ENCODE measurements around the gene RESF1. TPM values are rescaled to one million over a fixed set of nuclear protein-coding genes. Genes with fewer than 3 reads are reported as not detected.
A peak's percentile ranks its signal among the peaks of the same experiment; 100 is the strongest.

Gene RESF1
- total and polyA plus RNA-seq, 7 experiments from 2014 or later: 141 to 490 (median 168) TPM

- Mint-ChIP-seq H3K4me1 (peaks cover 56 to 78% (median 68%) of the 10 kb centered on the region in 7 donors), H3K27me3 (no peaks in the 10 kb centered on the region), H3K4me3 (peak overlapping the region; percentile 62 to 97 (median 94)), H3K9me3 (peaks cover 0 to 45% (median 7%) of the 10 kb centered on the region in 11 donors), H3K27ac (peak overlapping the region; percentile 44 to 98 (median 91)), H3K36me3 (peaks cover 13 to 88% (median 81%) of the 10 kb centered on the region in 5 donors)
- Histone ChIP-seq H3K36me3 (ENCODE audit: control insufficient read depth in 2 of 3, insufficient read depth in 3 of 3, low read length in 3 of 3) (peaks cover 10 to 62% (median 30%) of the 10 kb centered on the region in 3 experiments), H3K27ac (ENCODE audit: low read depth, low read length) (peak overlapping the region; percentile 47), H3K4me3 (ENCODE audit: low read length) (peak overlapping the region; percentile 91), H3K4me1 (ENCODE audit: control insufficient read depth in 2 of 2, insufficient read depth in 2 of 2, low read length in 2 of 2) (peaks cover 37 to 71% of the 10 kb centered on the region in 2 donors), H3K9me3 (ENCODE audit: control insufficient read depth in 2 of 3, low read length in 3 of 3) (peaks cover 0 to 3% (median 0%) of the 10 kb centered on the region in 3 experiments), H3K27me3 (ENCODE audit: control insufficient read depth in 2 of 2, insufficient read depth in 2 of 2, low read length in 2 of 2) (no peaks in the 10 kb centered on the region)
- intact Hi-C loops (cut with micrococcal nuclease): loop anchor here (5.0 to 10.0 kb wide), 3 partner anchors 98 to 637 kb away; partner anchors contain the start of gene SINHCAF (in 1 of the 2)
- DNase-seq (no peak), ATAC-seq (no peak)
- ChIA-PET CTCF (interaction anchor here (0.9 kb wide), 1 partner anchor 134 kb away, joined by 3 read pairs; no protein-coding TSS in a partner anchor), POLR2A (interaction anchor here (0.6 to 7.0 kb wide), 7 partner anchors 12 to 305 kb away, joined by 3 to 59 read pairs (median 5); partner anchors contain the start of genes AMN1 and ETFBKMT)
Measured at GRCh38 chr12:31964280-31964679, 5.1 kb downstream of the RESF1 start.

GRCh38 chr12:31965090-31965489 is 5.9 kb downstream of the RESF1 start:
- POLR2A ChIA-PET: interaction anchor here (0.6 to 7.0 kb wide), 7 partner anchors 11 to 306 kb away, joined by 3 to 59 read pairs (median 5); partner anchors contain the start of genes AMN1 and ETFBKMT
- H3K27me3 ChIP-seq (ENCODE audit: control insufficient read depth in 2 of 2, insufficient read depth in 2 of 2, low read length in 2 of 2): no peaks in the 10 kb centered on the region
- Mint-ChIP-seq H3K4me3 (peak overlapping the region; percentile 62 to 97 (median 94)), H3K9me3 (peaks cover 0 to 50% (median 7%) of the 10 kb centered on the region in 11 donors), H3K36me3 (peaks cover 17 to 92% (median 87%) of the 10 kb centered on the region in 5 donors), H3K27ac (peak overlapping the region; percentile 35 to 98 (median 91)), H3K4me1 (peaks cover 61 to 83% (median 75%) of the 10 kb centered on the region in 7 donors), H3K27me3 (no peaks in the 10 kb centered on the region)
- H3K4me1 ChIP-seq (ENCODE audit: control insufficient read depth in 2 of 2, insufficient read depth in 2 of 2, low read length in 2 of 2): peaks cover 44 to 75% of the 10 kb centered on the region in 2 donors
- peak overlapping the region; percentile 47 for H3K27ac ChIP-seq (ENCODE audit: low read depth, low read length)
- CTCF ChIA-PET: interaction anchor here (0.9 kb wide), 1 partner anchor 135 kb away, joined by 3 read pairs; no protein-coding TSS in a partner anchor
- no peak for ATAC-seq
- DNase-seq: peak in 6 of 9 donors; percentile 16 to 33 (median 22)
- peaks cover 0 to 6% (median 0%) of the 10 kb centered on the region in 3 experiments for H3K9me3 ChIP-seq (ENCODE audit: control insufficient read depth in 2 of 3, low read length in 3 of 3)
- H3K4me3 ChIP-seq (ENCODE audit: low read length): peak overlapping the region; percentile 91
- intact Hi-C loops (cut with micrococcal nuclease): loop anchor here in 1 of 2 donors (10.0 kb wide), 1 partner anchor 340 kb away; no protein-coding TSS in a partner anchor
- H3K36me3 ChIP-seq (ENCODE audit: control insufficient read depth in 2 of 3, insufficient read depth in 3 of 3, low read length in 3 of 3): peaks cover 10 to 70% (median 32%) of the 10 kb centered on the region in 3 experiments

GRCh38 chr12:31966558-31967205 is 7.5 kb downstream of the RESF1 start:
- Mint-ChIP-seq H3K27ac (peak overlapping the region; percentile 63 to 98 (median 91)), H3K27me3 (no peaks in the 10 kb centered on the region), H3K9me3 (peaks cover 6 to 66% (median 18%) of the 10 kb centered on the region in 11 donors), H3K4me1 (peaks cover 61 to 89% (median 79%) of the 10 kb centered on the region in 7 donors), H3K36me3 (peaks cover 32 to 92% (median 90%) of the 10 kb centered on the region in 5 donors), H3K4me3 (peak overlapping the region; percentile 65 to 97 (median 94))
- Histone ChIP-seq H3K27ac (ENCODE audit: low read depth, low read length) (peak overlapping the region; percentile 47), H3K9me3 (ENCODE audit: control insufficient read depth in 2 of 3, low read length in 3 of 3) (peaks cover 0 to 8% (median 2%) of the 10 kb centered on the region in 3 experiments), H3K4me1 (ENCODE audit: control insufficient read depth in 2 of 2, insufficient read depth in 2 of 2, low read length in 2 of 2) (peaks cover 53 to 69% of the 10 kb centered on the region in 2 donors), H3K27me3 (ENCODE audit: control insufficient read depth in 2 of 2, insufficient read depth in 2 of 2, low read length in 2 of 2) (no peaks in the 10 kb centered on the region), H3K36me3 (ENCODE audit: control insufficient read depth in 2 of 3, insufficient read depth in 3 of 3, low read length in 3 of 3) (peaks cover 23 to 77% (median 43%) of the 10 kb centered on the region in 3 experiments), H3K4me3 (ENCODE audit: low read length) (peak overlapping the region; percentile 35)
- ChIA-PET CTCF (interaction anchor here (0.6 to 1.0 kb wide), 4 partner anchors 26 to 297 kb away, joined by 3 to 5 read pairs (median 4); no protein-coding TSS in a partner anchor), POLR2A (interaction anchor here (0.6 to 3.2 kb wide), 6 partner anchors 28 to 164 kb away, joined by 3 to 17 read pairs (median 3); no protein-coding TSS in a partner anchor)
- intact Hi-C loops (cut with micrococcal nuclease): loop anchor here (1.0 to 10.0 kb wide), 3 partner anchors 10 to 338 kb away; no protein-coding TSS in a partner anchor
- ATAC-seq (peak; percentile 17), DNase-seq (no peak)

GRCh38 chr12:31967539-31967938 is 8.3 kb downstream of the RESF1 start:
- Histone ChIP-seq H3K4me3 (ENCODE audit: low read length) (peak overlapping the region; percentile 35), H3K27me3 (ENCODE audit: control insufficient read depth in 2 of 2, insufficient read depth in 2 of 2, low read length in 2 of 2) (no peaks in the 10 kb centered on the region), H3K36me3 (ENCODE audit: control insufficient read depth in 2 of 3, insufficient read depth in 3 of 3, low read length in 3 of 3) (peaks cover 30 to 79% (median 48%) of the 10 kb centered on the region in 3 experiments), H3K27ac (ENCODE audit: low read depth, low read length) (peak overlapping the region; percentile 58), H3K4me1 (ENCODE audit: control insufficient read depth in 2 of 2, insufficient read depth in 2 of 2, low read length in 2 of 2) (peaks cover 57 to 61% of the 10 kb centered on the region in 2 donors), H3K9me3 (ENCODE audit: control insufficient read depth in 2 of 3, low read length in 3 of 3) (peaks cover 0 to 16% (median 7%) of the 10 kb centered on the region in 3 experiments)
- intact Hi-C loops (cut with micrococcal nuclease): loop anchor here (1.0 to 10.0 kb wide), 3 partner anchors 9 to 337 kb away; no protein-coding TSS in a partner anchor
- POLR2A ChIA-PET: interaction anchor here (0.6 to 1.1 kb wide), 3 partner anchors 9 to 148 kb away, joined by 3 to 4 read pairs (median 4); partner anchors contain the start of gene RESF1
- Mint-ChIP-seq H3K9me3 (peaks cover 6 to 74% (median 24%) of the 10 kb centered on the region in 11 donors), H3K27me3 (no peaks in the 10 kb centered on the region), H3K27ac (peak overlapping the region in 8 of 9 donors; percentile 80 to 98 (median 91)), H3K4me3 (peak overlapping the region; percentile 58 to 97 (median 93)), H3K4me1 (peaks cover 55 to 80% (median 72%) of the 10 kb centered on the region in 7 donors), H3K36me3 (peaks cover 36 to 93% (median 90%) of the 10 kb centered on the region in 5 donors)
- CTCF ChIA-PET: interaction anchor here (0.7 to 1.5 kb wide), 2 partner anchors 10 to 339 kb away, joined by 3 to 4 read pairs; no protein-coding TSS in a partner anchor
- ATAC-seq (peak; percentile 35), DNase-seq (peak in 2 of 9 donors; percentile 12 to 21)

GRCh38 chr12:31970199-31970598 is 11.0 kb downstream of the RESF1 start:
- DNase-seq (no peak), ATAC-seq (no peak)
- Histone ChIP-seq H3K4me1 (ENCODE audit: control insufficient read depth in 2 of 2, insufficient read depth in 2 of 2, low read length in 2 of 2) (peaks cover 35 to 43% of the 10 kb centered on the region in 2 donors), H3K4me3 (ENCODE audit: low read length) (no peak overlapping the region), H3K27me3 (ENCODE audit: control insufficient read depth in 2 of 2, insufficient read depth in 2 of 2, low read length in 2 of 2) (no peaks in the 10 kb centered on the region), H3K9me3 (ENCODE audit: control insufficient read depth in 2 of 3, low read length in 3 of 3) (peaks cover 0 to 40% (median 16%) of the 10 kb centered on the region in 3 experiments), H3K27ac (ENCODE audit: low read depth, low read length) (no peak overlapping the region), H3K36me3 (ENCODE audit: control insufficient read depth in 2 of 3, insufficient read depth in 3 of 3, low read length in 3 of 3) (peaks cover 44 to 87% (median 50%) of the 10 kb centered on the region in 3 experiments)
- Mint-ChIP-seq H3K4me1 (peaks cover 33 to 62% (median 53%) of the 10 kb centered on the region in 7 donors), H3K27me3 (no peaks in the 10 kb centered on the region), H3K27ac (peak overlapping the region in 4 of 9 donors; percentile 64 to 71 (median 68)), H3K36me3 (peaks cover 43 to 93% (median 92%) of the 10 kb centered on the region in 5 donors), H3K9me3 (peaks cover 0 to 85% (median 40%) of the 10 kb centered on the region in 11 donors), H3K4me3 (peak overlapping the region in 7 of 10 donors; percentile 1 to 70 (median 32))
- intact Hi-C loops (cut with micrococcal nuclease): loop anchor here in 1 of 2 donors (1.0 kb wide), 1 partner anchor 12 kb away; no protein-coding TSS in a partner anchor
- ChIA-PET POLR2A (interaction anchor here (1.0 to 2.0 kb wide), 5 partner anchors 10 to 242 kb away, joined by 3 to 14 read pairs (median 4); partner anchors contain the start of gene AMN1), CTCF (interaction anchor here (0.8 to 1.0 kb wide), 2 partner anchors 168 to 317 kb away, joined by 3 to 6 read pairs; no protein-coding TSS in a partner anchor)

Data from naive thymus-derived CD4-positive, alpha-beta T cell (primary cell).